GM12878 (cell line): ENCODE data around the gene SRL. TPM values are rescaled to one million over a fixed set of nuclear protein-coding genes. Genes with fewer than 3 reads are reported as not detected.

Experiments used
- ATAC-seq: fragments of 200-7000 bp; cut with Tn5 transposase; 3 replicates; pipeline ENCODE4 v1.9.1; 2020; ENCODE audit warnings: mild to moderate bottlenecking, moderate library complexity
- BruUV-seq: library from RNA; stranded (reverse); fragments of 400-500 nt; replicated peaks from 2 replicates; lab custom pipeline; 2021; lab: Mats Ljungman, UMichigan
- CTCF ChIA-PET: fragments of 300-600 bp; sonication (Branson Sonifier 250); formaldehyde crosslinking; extraction: SDS; loops from one replicate; lab custom pipeline; 2021; ENCODE audit warnings: inconsistent platforms; lab: Yijun Ruan, JAX
- POLR2A ChIA-PET: fragments of 350-600 bp; formaldehyde crosslinking; extraction: SDS; loops from one replicate; lab custom pipeline; 2021; ENCODE audit warnings: inconsistent platforms; lab: Charles Lee
- RAD21 ChIA-PET: fragments of 300-600 bp; sonication (Branson Sonifier 250); formaldehyde crosslinking; loops from one replicate; lab custom pipeline; 2023; ENCODE audit warnings: antibody characterized with exemption; ENCODE audit not compliant: unreplicated experiment; lab: Charles Lee
- SMC1A ChIA-PET: fragments of 300-600 bp; sonication (Branson Sonifier 250); formaldehyde crosslinking; loops from one replicate; lab custom pipeline; 2023; ENCODE audit not compliant: unreplicated experiment, uncharacterized antibody; lab: Charles Lee
- DNase-seq: peaks from one replicate; pipeline ENCODE4 v3.0.0-alpha.2; 2011; ENCODE audit warnings: low read depth, low spot score
- FAIRE-seq: peaks from 3 replicates; lab custom pipeline; 2011; peaks lifted over from hg19 to GRCh38; lab: Jason Lieb, UNC
- H2AFZ ChIP-seq: 2 replicates; pipeline ENCODE4 v1.6.0; 2011; ENCODE audit warnings: low read depth, low read length, control low read depth; ENCODE audit not compliant: control insufficient read depth
- H3K27ac ChIP-seq: 2 replicates; pipeline ENCODE4 v1.5.1; 2011; ENCODE audit warnings: control low read depth; ENCODE audit not compliant: control insufficient read depth, insufficient read depth
- H3K27me3 ChIP-seq, 2 experiments: replicated peaks in 1 of 2; 2 replicates each; pipeline versions ENCODE4 v1.6.0 to v1.6.1; 2011; ENCODE audit warnings: low read length in 1 of 2; ENCODE audit not compliant: control insufficient read depth in 2 of 2, insufficient read depth in 2 of 2
- H3K36me3 ChIP-seq, 2 experiments: 2 replicates each; pipeline ENCODE4 v1.5.1; 2011; ENCODE audit warnings: low read length in 1 of 2; ENCODE audit not compliant: control insufficient read depth in 2 of 2, insufficient read depth in 2 of 2
- H3K4me1 ChIP-seq: 2 replicates; pipeline ENCODE4 v1.6.1; 2011; ENCODE audit warnings: mild to moderate bottlenecking, low read length, moderate library complexity, mixed read lengths; ENCODE audit not compliant: control insufficient read depth, insufficient read depth
- H3K4me2 ChIP-seq: 2 replicates; pipeline ENCODE4 v1.6.0; 2011; ENCODE audit warnings: control low read depth; ENCODE audit not compliant: control insufficient read depth, insufficient read depth
- H3K4me3 ChIP-seq: fragments of 200-600 bp; sonication (generic); 2 replicates; pipeline ENCODE4 v1.5.1; 2016
- H3K79me2 ChIP-seq: 2 replicates; pipeline ENCODE4 v1.6.0; 2011; ENCODE audit warnings: low read length; ENCODE audit not compliant: control insufficient read depth, insufficient read depth
- H3K9ac ChIP-seq: 2 replicates; pipeline ENCODE4 v1.8.0; 2011; ENCODE audit warnings: low read length, control low read depth, mixed read lengths; ENCODE audit not compliant: control insufficient read depth, insufficient read depth
- H3K9me3 ChIP-seq: replicated peaks from 3 replicates; pipeline ENCODE4 v1.5.1; 2011; ENCODE audit warnings: mild to moderate bottlenecking, low read length; ENCODE audit not compliant: control insufficient read depth, insufficient read depth
- H4K20me1 ChIP-seq: 2 replicates; pipeline ENCODE4 v1.6.0; 2011; ENCODE audit not compliant: control insufficient read depth, insufficient read depth
- ATF3 ChIP-seq: IDR thresholded peaks from 2 replicates; pipeline ENCODE4 v1.6.1; 2011; ENCODE audit warnings: low read depth, mild to moderate bottlenecking, low read length, moderate library complexity, borderline replicate concordance; ENCODE audit errors: extremely low read depth
- DPF2 ChIP-seq: fragments of 450-650 bp; IDR thresholded peaks from 2 replicates; pipeline ENCODE4 v1.6.1; 2017; ENCODE audit warnings: mild to moderate bottlenecking
- GABPA ChIP-seq: IDR thresholded peaks from 2 replicates; pipeline ENCODE4 v1.6.1; 2014; ENCODE audit warnings: antibody characterized with exemption, low read depth, mild to moderate bottlenecking, inconsistent platforms
- KDM1A ChIP-seq: fragments of 200-600 bp; sonication (generic); IDR thresholded peaks from 2 replicates; pipeline ENCODE4 v1.6.1; 2016; ENCODE audit warnings: borderline replicate concordance
- NBN ChIP-seq: fragments of 450-650 bp; IDR thresholded peaks from 2 replicates; pipeline ENCODE4 v1.6.1; 2016
- PML ChIP-seq: IDR thresholded peaks from 2 replicates; pipeline ENCODE4 v1.6.1; 2012; ENCODE audit warnings: low read length, inconsistent platforms
- PRDM15 ChIP-seq: fragments of 450-650 bp; formaldehyde crosslinking; IDR thresholded peaks from 2 replicates; pipeline ENCODE4 v1.4.0; 2020; ENCODE audit warnings: mild to moderate bottlenecking, moderate library complexity
- SMAD1 ChIP-seq: fragments of 450-650 bp; IDR thresholded peaks from 2 replicates; pipeline ENCODE4 v1.6.1; 2018; ENCODE audit warnings: mild to moderate bottlenecking, low read depth; ENCODE audit not compliant: partially characterized antibody
- USF2 ChIP-seq: IDR thresholded peaks from 2 replicates; pipeline ENCODE4 v1.6.1; 2011; ENCODE audit warnings: low read depth, low read length, improper control_type of control experiment, borderline replicate concordance
- YY1 ChIP-seq: IDR thresholded peaks from 2 replicates; pipeline ENCODE4 v1.6.1; 2011; ENCODE audit warnings: low read depth, mild to moderate bottlenecking, low read length
- ZNF592 ChIP-seq: fragments of 450-650 bp; IDR thresholded peaks from 2 replicates; pipeline ENCODE4 v1.6.1; 2017; ENCODE audit warnings: mild to moderate bottlenecking, moderate library complexity
- WGBS: methylation state at CpG from one replicate; pipeline ENCODE4 v1.1.6; 2016; ENCODE audit warnings: low lambda C conversion rate; ENCODE audit not compliant: insufficient replicate concordance, insufficient coverage; ENCODE audit errors: missing lambda C conversion rate; 5-methylcytosine and 5-hydroxymethylcytosine counted together
- in situ Hi-C: fragments of 300-500 bp; cut with MboI; formaldehyde crosslinking; loops from 9 replicates; pipeline ENCODE4 v1.14.3; 2018; ENCODE audit warnings: mixed read lengths
- intact Hi-C: fragments of 100-400 bp; cut with micrococcal nuclease; formaldehyde crosslinking; loops from one replicate; pipeline ENCODE4 v1.14.2; 2022; ENCODE audit not compliant: unreplicated experiment
- polyA plus RNA-seq, 11 experiments: library from polyadenylated mRNA; depleted of rRNA in 4 of 11; unstranded in 6 of 11; stranded (reverse) in 5 of 11; fragments of >200 nt; fragmentation: Nextera tagmentation in 4 of 11; fragmentation: Illumina TruSeq in 1 of 11; extraction: Ambion mirVana in 4 of 11; extraction: Trizol in 1 of 11; gene quantifications; 1 replicate in 1 of 11; 2 replicates in 10 of 11; pipeline versions ENCODE4 v1.2.1 to v1.2.3, GENCODE V29; 2011 to 2016; ENCODE audit warnings: inconsistent platforms in 2 of 11, missing spikeins in 2 of 11, low read depth in 1 of 11
- total RNA-seq, 4 experiments: library from RNA; depleted of rRNA in 3 of 4; stranded (reverse); fragments of >200 nt in 3 of 4; fragmentation: Illumina TruSeq in 1 of 4; extraction: Trizol in 1 of 4; gene quantifications; 2 replicates each; pipeline versions ENCODE4 v1.2.1 to v1.2.3, GENCODE V29; 2013 to 2021

SRL gene
- total and polyA plus RNA-seq, 10 of the 15 experiments (the other 5 are each of a cell fraction or from before 2014, with no cell fraction given): not detected

- TF ChIP-seq PRDM15 (CRISPR knock-in tag): no peak
- TF ChIP-seq ZNF592: no peak
- no peak for TF ChIP-seq KDM1A
Measured at GRCh38 chr16:4280625-4281024, 38.7 kb upstream of the SRL start (continued).

- RAD21 ChIA-PET: no interaction called here
- Histone ChIP-seq H3K27ac (no peak overlapping the region), H3K79me2 (no peaks in the 10 kb centered on the region), H3K4me2 (no peak overlapping the region), H3K9ac (no peak overlapping the region), H3K27me3 (no peaks in the 10 kb centered on the region), H3K4me3 (no peak overlapping the region), H3K9me3 (no peaks in the 10 kb centered on the region), H2AFZ (no peak overlapping the region), H3K4me1 (no peaks in the 10 kb centered on the region), H3K36me3 (no peaks in the 10 kb centered on the region), H4K20me1 (no peaks in the 10 kb centered on the region)
- BruUV-seq: no TSS peak
- POLR2A ChIA-PET: no interaction called here
- TF ChIP-seq SMAD1 (no peak), YY1 (no peak), NBN (no peak), DPF2 (no peak), PML (no peak), ATF3 (no peak), USF2 (no peak), GABPA (no peak)
- SMC1A ChIA-PET: interaction anchor here (0.6 kb wide), 1 partner anchor 283 kb away, joined by 3 read pairs; no protein-coding TSS in a partner anchor
- CTCF ChIA-PET: no interaction called here
- FAIRE-seq (no peak), ATAC-seq (no peak), DNase-seq (no peak)
- intact Hi-C loops: no loop called here
- in situ Hi-C loops: no loop called here
- 100% methylated on average over 2 of the region's 2 CpGs for WGBS
Measured at GRCh38 chr16:4277987-4278513, 36.2 kb upstream of the SRL start.
